ENCODE results near the gene FXYD6.
"Not testable (repeated sequence)": the region's sequence is repeated elsewhere in the genome, so short reads cannot be mapped to it uniquely, and the experiment has no call there.

FXYD6 gene

DNA sequence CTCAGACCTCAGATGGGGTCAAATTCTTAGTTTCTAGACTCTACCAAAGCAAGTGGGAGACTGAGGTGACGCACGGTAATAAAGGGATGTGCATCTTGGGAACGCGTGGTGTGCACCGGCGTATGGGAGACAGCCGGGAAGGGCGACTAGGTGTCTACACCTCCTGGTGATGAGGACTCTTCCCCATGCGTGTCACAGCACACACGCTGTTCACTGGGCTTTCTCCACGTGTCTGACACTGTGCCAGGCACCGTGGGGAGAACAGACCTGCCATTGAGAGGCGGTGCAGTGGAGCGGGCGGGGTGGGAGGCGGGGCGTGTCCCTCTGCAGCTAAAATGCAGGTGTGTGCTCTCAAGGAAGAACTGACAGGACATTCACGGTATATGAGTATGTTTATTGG lies 5.3 kb downstream of the FXYD6 start:
- DNase-seq (ENCODE audit: low read depth): no peak
- no peak overlapping the region for H3K4me3 ChIP-seq (ENCODE audit: low read length)
- TF ChIP-seq, protein P1, sequence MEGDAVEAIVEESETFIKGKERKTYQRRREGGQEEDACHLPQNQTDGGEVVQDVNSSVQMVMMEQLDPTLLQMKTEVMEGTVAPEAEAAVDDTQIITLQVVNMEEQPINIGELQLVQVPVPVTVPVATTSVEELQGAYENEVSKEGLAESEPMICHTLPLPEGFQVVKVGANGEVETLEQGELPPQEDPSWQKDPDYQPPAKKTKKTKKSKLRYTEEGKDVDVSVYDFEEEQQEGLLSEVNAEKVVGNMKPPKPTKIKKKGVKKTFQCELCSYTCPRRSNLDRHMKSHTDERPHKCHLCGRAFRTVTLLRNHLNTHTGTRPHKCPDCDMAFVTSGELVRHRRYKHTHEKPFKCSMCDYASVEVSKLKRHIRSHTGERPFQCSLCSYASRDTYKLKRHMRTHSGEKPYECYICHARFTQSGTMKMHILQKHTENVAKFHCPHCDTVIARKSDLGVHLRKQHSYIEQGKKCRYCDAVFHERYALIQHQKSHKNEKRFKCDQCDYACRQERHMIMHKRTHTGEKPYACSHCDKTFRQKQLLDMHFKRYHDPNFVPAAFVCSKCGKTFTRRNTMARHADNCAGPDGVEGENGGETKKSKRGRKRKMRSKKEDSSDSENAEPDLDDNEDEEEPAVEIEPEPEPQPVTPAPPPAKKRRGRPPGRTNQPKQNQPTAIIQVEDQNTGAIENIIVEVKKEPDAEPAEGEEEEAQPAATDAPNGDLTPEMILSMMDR (conservative IDR thresholded peaks at IDR 0.05; ENCODE audit: low read depth, low read length): no peak

DNA sequence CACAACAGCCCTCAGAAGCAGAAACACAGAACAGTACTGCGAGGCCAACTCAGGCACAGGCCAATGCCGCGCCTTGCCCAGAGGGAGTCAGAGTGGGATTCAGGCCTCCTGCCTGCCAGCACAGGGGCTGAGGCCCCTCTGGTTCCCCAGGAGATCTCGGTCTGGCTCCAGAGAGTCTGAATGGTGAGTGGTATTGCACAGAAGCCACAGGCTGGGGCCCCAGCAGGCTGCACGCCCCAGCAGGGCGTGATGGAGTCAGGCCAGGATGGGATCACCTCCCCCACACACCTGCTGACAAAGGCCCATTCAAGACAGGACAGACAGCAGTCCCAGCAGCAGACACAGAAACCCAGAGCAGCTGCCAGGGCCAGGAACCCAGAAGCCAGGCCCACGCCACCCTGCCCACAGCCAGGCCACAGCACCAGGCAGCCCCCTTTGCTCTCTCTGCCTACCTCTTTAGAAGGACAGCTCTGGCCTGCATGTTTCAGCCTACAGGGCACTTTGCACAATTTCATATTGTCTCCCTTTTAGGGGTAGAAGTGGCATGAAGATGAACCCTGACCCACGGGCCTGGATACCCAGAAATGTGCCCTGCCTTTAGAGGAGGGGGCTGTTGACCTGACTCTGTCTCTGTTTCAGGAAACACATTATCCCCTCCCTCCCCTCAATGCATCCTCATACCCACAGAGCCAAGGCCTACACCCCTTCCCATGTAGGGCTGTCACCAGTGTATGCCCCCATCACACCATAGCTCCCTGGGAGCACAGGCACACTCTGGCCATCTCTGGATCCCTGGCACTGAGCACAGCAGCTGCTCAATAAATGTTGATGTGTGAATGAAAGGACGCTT lies 6.1 kb downstream of the FXYD6 start:
- TF ChIP-seq, protein P1 (conservative IDR thresholded peaks at IDR 0.05; ENCODE audit: low read depth, low read length): no peak
- DNase-seq (ENCODE audit: low read depth): no peak
- H3K4me3 ChIP-seq (ENCODE audit: low read length): no peak overlapping the region

DNA sequence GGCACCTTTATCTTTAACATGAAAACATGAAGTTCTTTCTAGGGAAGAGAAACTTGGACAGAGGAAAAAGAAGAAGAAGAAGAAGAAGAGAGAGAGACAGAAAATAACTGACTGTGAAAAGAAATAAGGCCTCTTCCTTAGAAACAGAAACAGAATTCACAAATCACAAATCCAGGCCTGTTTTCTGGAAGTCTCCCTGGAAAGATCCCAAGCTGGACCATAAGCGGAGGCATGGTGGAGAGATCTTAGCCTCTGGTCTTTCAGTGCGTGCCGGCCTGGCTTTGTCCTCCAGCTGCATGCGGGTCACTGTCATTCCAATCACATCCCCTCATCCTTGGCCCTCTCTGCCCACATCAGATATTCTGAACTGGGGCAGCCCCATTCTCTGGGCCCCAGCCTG lies 6.9 kb downstream of the FXYD6 start:
- no peak for DNase-seq (ENCODE audit: low read depth)
- H3K4me3 ChIP-seq (ENCODE audit: low read length): no peak overlapping the region
- TF ChIP-seq, protein P1 (conservative IDR thresholded peaks at IDR 0.05; ENCODE audit: low read depth, low read length): no peak

DNA sequence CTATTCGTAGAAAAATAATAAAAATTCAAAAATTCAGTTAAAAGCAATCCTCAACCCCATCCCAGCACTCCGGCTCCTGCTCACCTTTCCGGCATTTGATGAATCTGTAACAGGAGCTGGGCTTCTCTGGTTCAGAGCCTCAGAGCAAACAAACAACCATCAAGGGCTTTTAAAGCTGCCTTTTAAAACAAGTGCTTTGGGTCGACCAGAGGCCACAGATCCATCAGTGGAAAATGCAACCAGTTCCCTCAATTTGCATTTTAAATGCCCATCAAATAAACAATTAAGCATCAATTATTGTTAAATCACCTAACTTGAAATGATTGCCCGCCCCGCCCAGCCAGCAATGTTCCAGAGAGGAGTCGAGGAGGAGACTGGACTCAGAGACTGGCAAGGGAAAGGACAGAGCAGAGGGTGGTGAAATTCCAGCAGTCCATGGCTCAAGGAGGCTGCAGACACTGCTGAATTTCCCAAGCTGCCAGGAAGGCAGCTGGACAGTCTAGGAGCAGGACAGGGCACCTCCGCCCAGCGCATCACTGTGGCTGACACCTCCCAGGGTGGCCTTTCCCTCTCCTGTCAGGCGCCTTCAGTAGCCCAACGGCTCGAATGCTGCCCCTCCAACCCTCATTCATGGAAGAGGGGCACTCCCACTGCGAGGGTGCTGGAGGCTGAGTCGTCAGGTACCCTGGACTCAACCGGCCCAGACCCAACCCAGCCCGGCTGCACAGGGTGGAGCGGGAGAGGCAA lies 7.5 kb downstream of the FXYD6 start:
- H3K4me3 ChIP-seq (ENCODE audit: low read length): no peak overlapping the region
- no peak for DNase-seq (ENCODE audit: low read depth)
- TF ChIP-seq, protein P1 (conservative IDR thresholded peaks at IDR 0.05; ENCODE audit: low read depth, low read length): no peak

DNA sequence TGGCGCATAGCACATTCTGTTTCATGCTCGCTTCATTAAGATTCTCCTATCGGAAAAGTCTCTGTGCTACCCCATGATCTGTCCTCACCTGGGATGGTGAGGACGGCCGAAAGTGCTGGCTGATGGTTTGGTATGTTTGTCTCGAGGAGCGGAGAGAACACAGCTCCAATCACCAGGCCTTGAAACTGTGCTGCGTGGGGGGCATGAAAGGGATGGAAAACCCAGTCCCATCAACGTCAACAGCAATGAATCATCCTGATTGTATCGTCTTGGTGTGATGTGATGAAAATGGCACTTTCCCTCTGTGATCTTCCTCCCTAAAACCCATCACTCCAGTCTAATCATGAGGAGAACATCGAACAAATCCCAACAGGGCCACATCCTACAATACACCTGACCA lies 8.4 kb downstream of the FXYD6 start:
- TF ChIP-seq, protein P1 (conservative IDR thresholded peaks at IDR 0.05; ENCODE audit: low read depth, low read length): no peak
- no peak for DNase-seq (ENCODE audit: low read depth)
- no peak overlapping the region for H3K4me3 ChIP-seq (ENCODE audit: low read length)

DNA sequence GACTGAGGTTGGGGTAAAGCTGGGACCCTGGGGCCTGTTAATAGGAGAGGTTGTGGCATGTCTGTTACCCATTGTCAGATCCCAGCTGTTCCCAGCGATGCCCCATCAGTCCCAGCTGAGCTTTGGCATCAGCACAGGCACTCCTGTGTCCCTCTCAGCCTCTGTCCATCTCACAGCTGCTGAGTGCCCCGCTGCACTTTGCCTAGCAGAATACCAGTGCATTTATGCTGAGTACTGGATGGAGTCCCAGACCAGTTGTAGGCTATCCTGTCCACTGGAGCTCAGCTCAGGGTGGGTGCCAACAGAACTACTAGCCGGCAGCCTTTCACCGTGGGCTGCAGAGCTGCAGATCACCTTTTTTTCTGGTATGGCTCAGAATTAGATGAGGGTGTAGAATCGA lies 9.9 kb downstream of the FXYD6 start:
- TF ChIP-seq, protein P1 (conservative IDR thresholded peaks at IDR 0.05; ENCODE audit: low read depth, low read length): no peak
- DNase-seq (ENCODE audit: low read depth): no peak
- no peak overlapping the region for H3K4me3 ChIP-seq (ENCODE audit: low read length)

DNA sequence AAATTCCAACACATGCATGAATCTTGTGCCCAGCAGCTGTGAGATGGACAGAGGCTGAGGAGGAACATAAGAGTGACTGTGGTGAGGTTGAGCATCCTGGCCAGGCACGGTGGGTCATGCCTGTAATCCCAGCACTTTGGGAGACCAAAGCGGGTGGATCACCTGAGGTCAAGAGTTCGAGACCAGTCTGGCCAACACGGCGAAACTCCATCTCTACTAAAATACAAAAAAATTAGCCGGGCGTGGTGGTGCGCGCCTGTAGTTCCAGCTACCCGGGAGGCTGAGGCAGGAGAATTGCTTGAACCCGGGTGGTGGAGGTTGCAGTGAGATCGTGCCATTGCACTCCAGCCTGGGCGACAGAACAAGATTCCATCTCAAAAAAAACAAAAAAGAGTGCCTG lies 10.9 kb downstream of the FXYD6 start:
- not testable (repeated sequence) for H3K4me3 ChIP-seq (ENCODE audit: low read length); DNase-seq (ENCODE audit: low read depth)

Measured in retinal pigment epithelial cell (primary cell).